ENCODE data around the gene TRIM52.

The TRIM52 gene

DNA sequence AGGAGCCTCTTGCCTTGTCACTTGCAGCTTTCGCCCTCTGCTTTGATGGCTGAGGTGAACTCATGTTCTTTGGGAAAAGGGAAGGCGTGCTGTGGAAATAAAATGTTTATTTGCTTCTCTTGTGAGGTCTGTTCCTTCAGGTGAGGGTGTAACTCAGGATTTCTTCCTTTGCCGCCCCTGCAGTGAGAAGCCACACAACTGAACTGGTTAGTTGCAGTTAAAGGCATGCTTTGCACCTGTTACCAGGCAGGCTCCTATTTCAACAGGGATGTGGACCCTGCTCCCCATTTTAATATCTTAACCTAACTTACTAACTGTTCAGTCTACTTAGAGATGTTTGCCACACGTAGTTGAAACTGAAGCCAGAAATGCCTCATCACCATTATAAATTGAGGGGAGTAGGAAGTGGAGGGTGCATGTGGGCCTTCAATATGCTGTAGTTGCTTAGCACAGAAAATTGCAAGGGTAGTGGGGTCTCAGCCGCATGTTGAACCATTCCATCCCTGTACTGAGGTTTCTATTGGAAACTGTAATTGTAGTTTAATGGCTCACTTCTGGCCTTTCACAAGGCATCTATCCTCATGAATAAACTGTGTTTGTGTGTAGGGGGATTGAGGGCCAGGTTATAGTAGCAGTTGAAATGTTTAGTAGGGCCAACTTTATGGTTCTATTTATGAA, 25.1 kb downstream of the TRIM52 start:
- in situ Hi-C loops (cut with MboI; ENCODE audit: low pct_unique_long_range_greater_than_20kb, low sequenced_read_pairs), result no loop called here
- no peak for DNase-seq

GRCh38 chr5:181235323-181235688, 25.6 kb downstream of the TRIM52 start:
- no peak for DNase-seq
- in situ Hi-C loops (cut with MboI; ENCODE audit: low pct_unique_long_range_greater_than_20kb, low sequenced_read_pairs), result no loop called here

DNA sequence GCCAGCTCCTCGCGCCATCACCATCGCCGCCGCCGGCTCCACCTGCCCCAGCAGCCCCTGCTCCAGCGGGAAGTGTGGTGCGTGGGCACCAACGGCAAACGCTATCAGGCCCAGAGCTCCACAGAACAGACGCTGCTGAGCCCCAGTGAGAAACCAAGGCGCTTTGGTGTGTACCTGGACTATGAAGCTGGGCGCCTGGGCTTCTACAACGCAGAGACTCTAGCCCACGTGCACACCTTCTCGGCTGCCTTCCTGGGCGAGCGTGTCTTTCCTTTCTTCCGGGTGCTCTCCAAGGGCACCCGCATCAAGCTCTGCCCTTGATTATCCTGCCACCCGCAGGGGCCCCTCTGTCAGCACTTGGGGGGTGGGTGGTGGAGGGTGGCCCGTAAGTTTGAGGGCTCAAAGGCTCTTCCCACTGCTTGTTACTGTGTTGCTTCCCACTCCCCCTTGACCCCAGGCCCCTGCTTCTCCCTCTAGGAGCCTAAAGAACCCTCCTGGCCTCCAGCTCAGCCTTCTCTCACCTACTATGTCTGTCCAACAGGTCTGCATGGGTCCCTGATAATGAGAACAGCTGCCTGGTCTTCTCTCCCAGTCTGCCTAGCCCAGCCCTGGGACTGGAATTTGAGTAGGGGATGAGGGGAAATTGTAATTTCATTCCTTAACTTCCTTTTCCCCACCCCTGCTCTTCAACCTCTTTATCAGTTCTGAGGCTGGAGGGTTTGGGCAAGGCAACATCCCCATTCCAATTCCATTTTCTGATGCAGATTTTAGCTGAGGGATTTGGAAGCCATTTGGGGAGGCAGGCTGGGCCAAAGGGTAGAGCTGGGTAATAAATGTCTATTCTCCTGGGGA, 26.3 kb downstream of the TRIM52 start:
- no peak for DNase-seq
- in situ Hi-C loops (cut with MboI; ENCODE audit: low pct_unique_long_range_greater_than_20kb, low sequenced_read_pairs), result no loop called here

- no peak for DNase-seq
- in situ Hi-C loops (cut with MboI; ENCODE audit: low pct_unique_long_range_greater_than_20kb, low sequenced_read_pairs), result no loop called here
These were observed 27.0 kb downstream of the TRIM52 start for GRCh38 chr5:181233801-181234454.

DNA sequence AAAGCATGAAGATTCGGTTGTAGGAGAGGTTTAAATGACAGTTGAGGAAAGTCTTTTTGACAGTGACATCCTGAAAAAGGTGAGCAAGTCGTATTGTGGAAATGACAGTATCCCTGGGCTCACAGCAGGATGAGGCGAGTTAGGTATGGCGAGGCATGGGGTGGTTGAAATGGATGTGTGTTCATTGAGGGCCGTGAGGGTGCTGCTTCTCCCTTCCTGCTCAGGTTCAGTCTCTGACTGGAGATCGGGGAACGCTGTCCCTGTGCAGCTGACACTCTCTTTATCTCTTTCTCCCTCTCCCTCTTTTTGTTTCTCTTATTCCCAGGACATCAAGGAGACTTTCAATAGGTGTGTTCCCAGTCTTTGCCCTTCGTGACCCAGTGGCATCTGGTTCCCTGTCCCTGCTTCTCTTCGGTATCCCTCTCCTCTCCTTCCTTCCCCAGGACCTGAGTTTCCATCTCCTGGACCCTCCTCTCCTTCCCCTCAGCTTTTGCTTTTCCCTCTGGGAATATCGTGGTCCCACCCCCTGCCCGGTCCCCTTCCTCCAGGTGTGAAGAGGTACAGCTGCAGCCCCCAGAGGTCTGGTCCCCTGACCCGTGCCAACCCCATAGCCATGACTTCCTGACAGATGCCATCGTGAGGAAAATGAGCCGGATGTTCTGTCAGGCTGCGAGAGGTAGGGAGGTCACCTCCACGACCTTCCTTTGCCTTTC, 27.7 kb downstream of the TRIM52 start:
- DNase-seq, result no peak
- in situ Hi-C loops (cut with MboI; ENCODE audit: low pct_unique_long_range_greater_than_20kb, low sequenced_read_pairs), result no loop called here

DNA sequence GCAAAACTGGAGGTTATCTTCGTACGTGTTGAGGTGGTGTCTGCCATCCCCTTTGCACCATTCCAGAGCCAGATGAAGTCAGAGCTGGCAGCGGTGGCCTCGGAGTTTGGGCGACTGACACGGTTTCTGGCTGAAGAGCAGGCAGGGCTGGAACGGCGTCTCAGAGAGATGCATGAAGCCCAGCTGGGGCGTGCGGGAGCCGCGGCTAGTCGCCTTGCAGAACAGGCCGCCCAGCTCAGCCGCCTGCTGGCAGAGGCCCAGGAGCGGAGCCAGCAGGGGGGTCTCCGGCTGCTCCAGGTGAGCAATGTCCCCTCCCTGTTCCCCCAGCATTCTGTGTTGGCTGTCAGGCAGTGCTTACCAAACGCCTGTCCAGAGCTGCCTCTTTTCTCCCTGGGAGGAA, 28.4 kb downstream of the TRIM52 start:
- in situ Hi-C loops (cut with MboI; ENCODE audit: low pct_unique_long_range_greater_than_20kb, low sequenced_read_pairs), result no loop called here
- DNase-seq, result no peak

- no peak for DNase-seq
- in situ Hi-C loops (cut with MboI; ENCODE audit: low pct_unique_long_range_greater_than_20kb, low sequenced_read_pairs), result no loop called here
These were observed 29.5 kb downstream of the TRIM52 start for GRCh38 chr5:181231432-181231831.

GRCh38 chr5:181230551-181230950, 30.4 kb downstream of the TRIM52 start:
- in situ Hi-C loops (cut with MboI; ENCODE audit: low pct_unique_long_range_greater_than_20kb, low sequenced_read_pairs), result no loop called here
- no peak for DNase-seq

- in situ Hi-C loops (cut with MboI; ENCODE audit: low pct_unique_long_range_greater_than_20kb, low sequenced_read_pairs), result no loop called here
- DNase-seq, result no peak
These were observed 30.9 kb downstream of the TRIM52 start for GRCh38 chr5:181229996-181230395.

- DNase-seq, result peak; percentile 44
- in situ Hi-C loops (cut with MboI; ENCODE audit: low pct_unique_long_range_greater_than_20kb, low sequenced_read_pairs), result no loop called here
These were observed 36.3 kb downstream of the TRIM52 start for GRCh38 chr5:181224390-181225229.

- in situ Hi-C loops (cut with MboI; ENCODE audit: low pct_unique_long_range_greater_than_20kb, low sequenced_read_pairs), result no loop called here
These were observed 37.1 kb downstream of the TRIM52 start for GRCh38 chr5:181223729-181224389.

DNA sequence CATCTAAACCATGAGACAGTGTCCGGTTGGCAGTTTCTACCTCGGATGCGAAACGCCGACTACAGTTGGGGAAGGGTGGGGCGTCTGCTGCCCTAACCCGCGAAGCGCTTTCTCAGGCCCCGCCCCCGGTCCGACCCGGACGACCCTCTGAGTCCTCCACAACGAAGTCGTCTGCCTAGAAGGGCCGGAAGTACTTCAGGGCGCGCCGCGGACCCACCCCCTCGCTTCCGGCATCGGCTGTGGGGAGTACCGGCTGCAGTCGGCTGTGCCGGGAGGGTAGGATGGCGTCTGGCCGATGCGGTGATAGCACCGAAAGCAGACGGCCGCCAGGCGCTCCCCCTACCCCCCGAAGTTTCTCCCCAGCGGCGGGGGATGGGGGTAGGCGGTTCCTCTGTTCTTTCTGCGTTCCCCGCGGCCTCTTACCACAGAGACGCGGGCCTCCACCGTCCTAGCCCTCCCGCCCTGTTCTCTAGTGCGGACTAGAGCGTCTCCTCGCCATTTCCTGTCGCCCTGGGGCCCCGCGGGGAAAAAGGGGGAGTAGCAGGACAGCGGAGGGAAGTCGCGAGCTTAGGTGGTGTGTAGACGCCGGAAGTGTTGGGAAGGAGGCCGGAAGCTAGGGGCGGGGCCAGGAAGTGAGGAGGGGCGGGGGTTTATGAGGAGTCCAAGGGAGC, 37.8 kb downstream of the TRIM52 start, which contains the start of gene TRIM41:
TRIM41 (plus strand) TSS at position 224 of the 671 bp plus-strand sequence. CDS start 719 bp downstream, outside the sequence.
- in situ Hi-C loops (cut with MboI; ENCODE audit: low pct_unique_long_range_greater_than_20kb, low sequenced_read_pairs), result no loop called here
- peak; percentile 99 for DNase-seq

More at GRCh38 chr5:181223729-181224389, 37.1 kb downstream of the TRIM52 start:
- DNase-seq, result no peak

DNA sequence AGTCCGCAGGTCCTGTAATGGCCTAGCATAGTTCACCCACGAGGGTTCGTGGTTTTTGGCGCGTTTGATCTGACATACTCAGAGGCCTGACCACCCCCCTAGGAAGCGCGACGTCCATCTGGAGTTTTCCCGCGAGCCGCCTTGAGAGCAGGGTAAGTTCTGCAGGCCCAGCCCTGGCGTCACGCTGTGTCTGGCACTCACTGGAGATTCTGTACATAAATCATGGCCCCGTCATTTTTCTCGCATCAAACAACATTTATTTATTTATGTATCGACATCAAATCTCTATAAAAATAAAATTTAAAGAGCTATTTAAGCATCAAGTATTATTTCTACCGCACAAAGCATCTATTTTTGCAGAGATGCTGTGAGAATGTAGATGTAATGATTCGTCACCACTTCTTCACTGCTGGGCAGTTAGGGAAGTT, 38.3 kb downstream of the TRIM52 start:
- DNase-seq, result no peak
- in situ Hi-C loops (cut with MboI; ENCODE audit: low pct_unique_long_range_greater_than_20kb, low sequenced_read_pairs), result no loop called here

GRCh38 chr5:181221792-181222629, 38.9 kb downstream of the TRIM52 start:
- DNase-seq, result peak; percentile 96

GRCh38 chr5:181221105-181221791, 39.7 kb downstream of the TRIM52 start:
- peak; percentile 81 for DNase-seq
- in situ Hi-C loops (cut with MboI; ENCODE audit: low pct_unique_long_range_greater_than_20kb, low sequenced_read_pairs), result no loop called here

More at GRCh38 chr5:181221792-181222629, 38.9 kb downstream of the TRIM52 start:
- in situ Hi-C loops (cut with MboI; ENCODE audit: low pct_unique_long_range_greater_than_20kb, low sequenced_read_pairs), result no loop called here

GRCh38 chr5:181220178-181220515, 40.8 kb downstream of the TRIM52 start:
- DNase-seq, result no peak
- in situ Hi-C loops (cut with MboI; ENCODE audit: low pct_unique_long_range_greater_than_20kb, low sequenced_read_pairs), result no loop called here

Measured in KBM-7 (cell line).